ENCODE measurements around the gene INF2.

DNA sequence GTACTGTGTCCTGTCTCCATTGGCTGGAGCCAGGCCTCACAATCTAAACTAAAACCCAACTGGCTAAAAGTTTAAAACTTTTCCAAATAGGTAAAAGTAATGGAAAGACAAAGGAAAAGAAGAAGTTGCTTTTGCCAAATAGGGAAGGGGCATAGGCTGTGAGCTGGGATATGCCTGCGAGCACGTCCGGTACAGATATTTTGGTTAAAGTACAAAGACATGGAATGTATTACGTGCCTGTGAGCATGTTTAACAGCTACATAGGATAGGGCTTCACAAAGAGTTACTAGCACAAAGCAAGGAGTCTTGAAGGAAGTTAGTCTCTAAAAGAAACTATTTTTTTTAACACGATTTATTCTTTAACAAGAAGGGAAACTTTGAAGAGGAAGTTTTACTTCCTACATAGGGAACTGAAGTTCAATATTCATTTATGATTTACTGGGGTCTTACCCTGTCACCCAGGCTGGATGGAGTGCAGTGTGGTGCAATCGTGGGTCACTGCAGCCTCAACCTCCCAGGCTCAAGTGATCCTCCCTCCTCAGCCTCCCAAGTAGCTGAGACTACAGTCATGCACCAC lies 41.9 kb upstream of the INF2 start:
- TF ChIP-seq, protein P1, sequence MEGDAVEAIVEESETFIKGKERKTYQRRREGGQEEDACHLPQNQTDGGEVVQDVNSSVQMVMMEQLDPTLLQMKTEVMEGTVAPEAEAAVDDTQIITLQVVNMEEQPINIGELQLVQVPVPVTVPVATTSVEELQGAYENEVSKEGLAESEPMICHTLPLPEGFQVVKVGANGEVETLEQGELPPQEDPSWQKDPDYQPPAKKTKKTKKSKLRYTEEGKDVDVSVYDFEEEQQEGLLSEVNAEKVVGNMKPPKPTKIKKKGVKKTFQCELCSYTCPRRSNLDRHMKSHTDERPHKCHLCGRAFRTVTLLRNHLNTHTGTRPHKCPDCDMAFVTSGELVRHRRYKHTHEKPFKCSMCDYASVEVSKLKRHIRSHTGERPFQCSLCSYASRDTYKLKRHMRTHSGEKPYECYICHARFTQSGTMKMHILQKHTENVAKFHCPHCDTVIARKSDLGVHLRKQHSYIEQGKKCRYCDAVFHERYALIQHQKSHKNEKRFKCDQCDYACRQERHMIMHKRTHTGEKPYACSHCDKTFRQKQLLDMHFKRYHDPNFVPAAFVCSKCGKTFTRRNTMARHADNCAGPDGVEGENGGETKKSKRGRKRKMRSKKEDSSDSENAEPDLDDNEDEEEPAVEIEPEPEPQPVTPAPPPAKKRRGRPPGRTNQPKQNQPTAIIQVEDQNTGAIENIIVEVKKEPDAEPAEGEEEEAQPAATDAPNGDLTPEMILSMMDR (conservative IDR thresholded peaks at IDR 0.05; ENCODE audit: low read depth in 2 of 2) = no peak
- TF ChIP-seq EZH2 (IDR thresholded peaks at IDR 0.05; ENCODE audit: low read depth, unreplicated experiment) (no peak), EZH2phosphoT487 (IDR thresholded peaks at IDR 0.05; ENCODE audit: unreplicated experiment) (no peak), CREB1 (CRISPR knock-in tag; IDR thresholded peaks at IDR 0.05; ENCODE audit: low read depth) (no peak), NANOG (IDR thresholded peaks at IDR 0.05; ENCODE audit: borderline replicate concordance) (no peak), POLR2AphosphoS5 (IDR thresholded peaks at IDR 0.05; ENCODE audit: low read depth) (no peak), ZNF331 (CRISPR knock-in tag; IDR thresholded peaks at IDR 0.05; ENCODE audit: low read depth) (no peak), ZNF114 (CRISPR knock-in tag; IDR thresholded peaks at IDR 0.05) (no peak), STAT1 (IDR thresholded peaks at IDR 0.05; ENCODE audit: unreplicated experiment) (no peak)
- TF ChIP-seq, protein P2, sequence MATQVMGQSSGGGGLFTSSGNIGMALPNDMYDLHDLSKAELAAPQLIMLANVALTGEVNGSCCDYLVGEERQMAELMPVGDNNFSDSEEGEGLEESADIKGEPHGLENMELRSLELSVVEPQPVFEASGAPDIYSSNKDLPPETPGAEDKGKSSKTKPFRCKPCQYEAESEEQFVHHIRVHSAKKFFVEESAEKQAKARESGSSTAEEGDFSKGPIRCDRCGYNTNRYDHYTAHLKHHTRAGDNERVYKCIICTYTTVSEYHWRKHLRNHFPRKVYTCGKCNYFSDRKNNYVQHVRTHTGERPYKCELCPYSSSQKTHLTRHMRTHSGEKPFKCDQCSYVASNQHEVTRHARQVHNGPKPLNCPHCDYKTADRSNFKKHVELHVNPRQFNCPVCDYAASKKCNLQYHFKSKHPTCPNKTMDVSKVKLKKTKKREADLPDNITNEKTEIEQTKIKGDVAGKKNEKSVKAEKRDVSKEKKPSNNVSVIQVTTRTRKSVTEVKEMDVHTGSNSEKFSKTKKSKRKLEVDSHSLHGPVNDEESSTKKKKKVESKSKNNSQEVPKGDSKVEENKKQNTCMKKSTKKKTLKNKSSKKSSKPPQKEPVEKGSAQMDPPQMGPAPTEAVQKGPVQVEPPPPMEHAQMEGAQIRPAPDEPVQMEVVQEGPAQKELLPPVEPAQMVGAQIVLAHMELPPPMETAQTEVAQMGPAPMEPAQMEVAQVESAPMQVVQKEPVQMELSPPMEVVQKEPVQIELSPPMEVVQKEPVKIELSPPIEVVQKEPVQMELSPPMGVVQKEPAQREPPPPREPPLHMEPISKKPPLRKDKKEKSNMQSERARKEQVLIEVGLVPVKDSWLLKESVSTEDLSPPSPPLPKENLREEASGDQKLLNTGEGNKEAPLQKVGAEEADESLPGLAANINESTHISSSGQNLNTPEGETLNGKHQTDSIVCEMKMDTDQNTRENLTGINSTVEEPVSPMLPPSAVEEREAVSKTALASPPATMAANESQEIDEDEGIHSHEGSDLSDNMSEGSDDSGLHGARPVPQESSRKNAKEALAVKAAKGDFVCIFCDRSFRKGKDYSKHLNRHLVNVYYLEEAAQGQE (IDR thresholded peaks at IDR 0.05; ENCODE audit: unreplicated experiment) = no peak
